Mesothelial cell of epicardium (in vitro differentiated cells): ENCODE results near the gene DPP4. TPM values are rescaled to one million over a fixed set of nuclear protein-coding genes. Genes with fewer than 3 reads are reported as not detected.

Source experiments
- DNase-seq, 2 experiments: peaks; one replicate each; pipeline ENCODE4 v3.0.0; 2021; ENCODE audit warnings: low spot score in 2 of 2; ENCODE audit not compliant: unreplicated experiment in 2 of 2
- H3K27ac Mint-ChIP-seq: 2 replicates; pipeline ENCODE4 v1.8.0; 2021; ENCODE audit warnings: mixed read lengths
- H3K27me3 Mint-ChIP-seq: 2 replicates; pipeline ENCODE4 v1.8.0; 2021; ENCODE audit warnings: low read depth, mixed read lengths
- H3K36me3 Mint-ChIP-seq: 2 replicates; pipeline ENCODE4 v1.8.0; 2021; ENCODE audit warnings: mixed read lengths
- H3K4me1 Mint-ChIP-seq: 2 replicates; pipeline ENCODE4 v1.8.0; 2021; ENCODE audit warnings: mixed read lengths
- H3K4me3 Mint-ChIP-seq: 2 replicates; pipeline ENCODE4 v1.8.0; 2021; ENCODE audit warnings: mild to moderate bottlenecking, moderate library complexity, mixed read lengths
- H3K9me3 Mint-ChIP-seq: 2 replicates; pipeline ENCODE4 v1.8.0; 2021; ENCODE audit warnings: mixed read lengths
- CTCF ChIP-seq: fragments of 200-600 bp; sonication (generic); IDR thresholded peaks from one replicate; pipeline ENCODE4 v1.5.0; 2021; ENCODE audit warnings: antibody characterized with exemption; ENCODE audit not compliant: unreplicated experiment
- total RNA-seq: library from RNA; stranded (reverse); gene quantifications from 3 replicates; pipeline ENCODE4 v1.2.1, GENCODE V29; 2021

DPP4 gene
- total RNA-seq, 1 donor from 2014 or later: 8.2 TPM

- DNase-seq: no peak
- Mint-ChIP-seq H3K4me1 (no peaks in the 10 kb centered on the region), H3K27ac (no peak overlapping the region), H3K36me3 (no peaks in the 10 kb centered on the region), H3K27me3 (no peaks in the 10 kb centered on the region), H3K9me3 (no peaks in the 10 kb centered on the region), H3K4me3 (no peak overlapping the region)
- no peak for TF ChIP-seq CTCF
These were observed 18.0 kb upstream of the DPP4 start for GRCh38 chr2:162092008-162092390.

- no peak for TF ChIP-seq CTCF
- H3K27me3 Mint-ChIP-seq: no peaks in the 10 kb centered on the region
These were observed 17.5 kb upstream of the DPP4 start for GRCh38 chr2:162091325-162092007.

GRCh38 chr2:162090109-162090508 lies 16.1 kb upstream of the DPP4 start:
- Mint-ChIP-seq H3K27ac (no peak overlapping the region), H3K36me3 (no peaks in the 10 kb centered on the region), H3K9me3 (no peaks in the 10 kb centered on the region), H3K27me3 (no peaks in the 10 kb centered on the region), H3K4me1 (no peaks in the 10 kb centered on the region), H3K4me3 (no peak overlapping the region)
- TF ChIP-seq CTCF: no peak
- DNase-seq: no peak

More at GRCh38 chr2:162091325-162092007, 17.5 kb upstream of the DPP4 start:
- Mint-ChIP-seq H3K4me3 (no peak overlapping the region), H3K4me1 (no peaks in the 10 kb centered on the region), H3K9me3 (no peaks in the 10 kb centered on the region), H3K36me3 (no peaks in the 10 kb centered on the region), H3K27ac (no peak overlapping the region)
- DNase-seq: no peak

- H3K36me3 Mint-ChIP-seq: no peaks in the 10 kb centered on the region
- no peak overlapping the region for H3K4me3 Mint-ChIP-seq
- DNase-seq: no peak
- H3K4me1 Mint-ChIP-seq: no peaks in the 10 kb centered on the region
- TF ChIP-seq CTCF: no peak
- H3K27me3 Mint-ChIP-seq: no peaks in the 10 kb centered on the region
- no peaks in the 10 kb centered on the region for H3K9me3 Mint-ChIP-seq
- H3K27ac Mint-ChIP-seq: no peak overlapping the region
These were observed 12.9 kb upstream of the DPP4 start for GRCh38 chr2:162086904-162087303.

- no peak overlapping the region for H3K4me3 Mint-ChIP-seq
These were observed 11.3 kb upstream of the DPP4 start for GRCh38 chr2:162085090-162085891.

More at GRCh38 chr2:162085090-162085891, 11.3 kb upstream of the DPP4 start:
- H3K9me3 Mint-ChIP-seq: no peaks in the 10 kb centered on the region
- DNase-seq: no peak
- H3K27me3 Mint-ChIP-seq: no peaks in the 10 kb centered on the region
- no peak overlapping the region for H3K27ac Mint-ChIP-seq
- no peak for TF ChIP-seq CTCF
- H3K4me1 Mint-ChIP-seq: no peaks in the 10 kb centered on the region
- no peaks in the 10 kb centered on the region for H3K36me3 Mint-ChIP-seq
